Epithelial cell of esophagus (primary cell): ENCODE data around the gene APBB2.
"Not testable (repeated sequence)": the region's sequence is repeated elsewhere in the genome, so short reads cannot be mapped to it uniquely, and the experiment has no call there.

ENCODE experiments used
- DNase-seq: peaks from one replicate; pipeline ENCODE4 v3.0.0; 2010; ENCODE audit warnings: low read depth
- H3K4me3 ChIP-seq: 2 replicates; pipeline ENCODE4 v1.5.1; 2011; ENCODE audit warnings: mild to moderate bottlenecking, low read length, control low read depth
- CTCF ChIP-seq: IDR thresholded peaks from 2 replicates; pipeline ENCODE4 v1.5.1; 2011; ENCODE audit warnings: low read depth, mild to moderate bottlenecking, low read length, control low read depth, inconsistent platforms; ENCODE audit not compliant: insufficient read depth; ENCODE audit errors: missing control alignments

APBB2 gene

GRCh38 chr4:41060352-41061334, 153.7 kb downstream of the APBB2 start:
- H3K4me3 ChIP-seq = no peak overlapping the region
- no peak for TF ChIP-seq CTCF
- no peak for DNase-seq

DNA sequence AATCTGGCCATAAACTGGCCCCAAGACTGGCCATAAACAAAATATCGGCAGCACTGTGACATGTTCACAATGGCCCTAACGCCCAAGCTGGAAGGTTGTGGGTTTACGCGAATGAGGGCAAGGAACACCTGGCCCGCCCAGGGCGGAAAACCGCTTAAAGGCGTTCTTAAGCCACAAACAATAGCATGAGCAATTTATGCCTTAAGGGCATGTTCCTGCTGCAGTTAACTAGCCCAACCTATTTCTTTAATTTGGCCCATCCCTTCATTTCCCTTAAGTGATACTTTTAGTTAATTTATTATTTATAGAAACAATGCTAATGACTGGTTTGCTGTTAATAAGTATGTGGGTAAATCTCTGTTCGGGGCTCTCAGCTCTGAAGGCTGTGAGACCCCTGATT, 154.9 kb downstream of the APBB2 start:
- H3K4me3 ChIP-seq, DNase-seq: not testable (repeated sequence)

- TF ChIP-seq CTCF = no peak
- no peak for DNase-seq
Measured at GRCh38 chr4:41058426-41058825, 155.9 kb downstream of the APBB2 start.

GRCh38 chr4:41057467-41057866, 156.9 kb downstream of the APBB2 start:
- no peak overlapping the region for H3K4me3 ChIP-seq
- no peak for DNase-seq
- no peak for TF ChIP-seq CTCF

More at GRCh38 chr4:41058426-41058825, 155.9 kb downstream of the APBB2 start:
- H3K4me3 ChIP-seq = no peak overlapping the region

GRCh38 chr4:41052287-41052686, 162.1 kb downstream of the APBB2 start:
- no peak overlapping the region for H3K4me3 ChIP-seq
- TF ChIP-seq CTCF = no peak
- no peak for DNase-seq

DNA sequence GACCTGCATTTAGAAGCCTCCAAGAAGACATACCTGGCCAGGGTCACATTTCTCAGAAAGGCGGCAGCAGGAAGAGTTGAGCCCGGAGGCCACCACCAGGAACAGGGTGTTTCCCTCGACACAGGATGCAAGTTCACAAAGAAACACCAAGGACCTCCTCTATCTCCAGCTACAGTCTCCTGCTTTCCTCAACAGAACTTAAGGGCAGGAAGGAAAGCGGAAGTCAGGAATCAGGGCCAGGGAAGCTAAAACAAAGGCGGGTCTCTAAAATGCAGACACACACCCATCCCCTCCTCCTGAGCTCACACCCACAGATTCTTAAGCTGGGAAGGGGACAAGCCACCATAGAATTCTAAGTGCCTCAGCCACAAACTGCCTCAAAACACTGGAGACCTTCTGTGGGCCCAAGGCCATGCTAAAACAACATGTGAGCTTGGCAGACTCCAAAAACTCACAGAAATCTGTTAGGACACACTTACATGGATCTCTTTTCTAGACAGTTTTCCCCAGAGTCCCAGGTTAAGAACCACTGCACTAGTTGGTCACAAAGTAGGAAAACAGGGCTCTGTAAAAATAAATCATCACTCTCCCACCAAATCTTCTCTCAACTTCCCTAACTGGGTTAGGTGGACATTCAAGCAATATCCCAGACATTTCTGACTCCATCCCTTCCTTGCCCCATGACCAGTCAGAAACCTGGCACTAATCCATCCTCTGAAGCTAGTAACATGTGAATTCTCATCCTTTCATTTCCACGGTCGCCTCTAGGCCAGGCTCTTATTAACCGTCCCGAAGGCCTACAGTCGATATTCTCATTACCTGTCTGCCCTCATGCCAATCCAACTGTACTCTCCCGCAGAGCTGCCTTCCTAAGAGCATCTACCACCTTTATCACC, 163.2 kb downstream of the APBB2 start:
- no peak for DNase-seq
- no peak for TF ChIP-seq CTCF
- H3K4me3 ChIP-seq = no peak overlapping the region

GRCh38 chr4:41050116-41050515, 164.2 kb downstream of the APBB2 start:
- no peak overlapping the region for H3K4me3 ChIP-seq
- TF ChIP-seq CTCF = no peak

DNA sequence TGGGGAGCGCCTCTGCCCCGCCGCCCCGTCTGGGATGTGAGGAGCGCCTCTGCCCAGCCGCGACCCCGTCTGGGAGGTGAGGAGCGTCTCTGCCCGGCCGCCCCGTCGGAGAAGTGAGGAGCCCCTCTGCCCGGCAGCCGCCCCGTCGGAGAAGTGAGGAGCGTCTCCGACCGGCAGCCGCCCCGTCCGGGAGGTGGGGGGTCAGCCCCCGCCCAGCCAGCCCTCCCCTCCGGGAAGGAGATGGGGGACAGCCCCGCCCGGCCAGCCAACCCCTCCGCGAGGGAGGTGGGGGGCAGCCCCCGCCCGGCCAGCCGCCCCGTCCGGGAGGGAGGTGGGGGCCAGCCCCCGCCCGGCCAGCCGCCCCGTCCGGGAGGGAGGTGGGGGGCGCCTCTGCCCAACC, 165.2 kb downstream of the APBB2 start:
- H3K4me3 ChIP-seq, DNase-seq: not testable (repeated sequence)

More at GRCh38 chr4:41050116-41050515, 164.2 kb downstream of the APBB2 start:
- no peak for DNase-seq
